Osteocyte (in vitro differentiated cells): ENCODE measurements around the gene CTAG1A. TPM values are rescaled to one million over a fixed set of nuclear protein-coding genes. Genes with fewer than 3 reads are reported as not detected.

Source experiments
- total RNA-seq: library from RNA; stranded (reverse); gene quantifications from 2 replicates; pipeline ENCODE4 v1.2.1, GENCODE V29; 2021

CTAG1A gene
- total RNA-seq, 1 donor from 2014 or later: not detected

Other genes starting within 250 kb of the CTAG1A start
- gene FLNA, start 210.5 kb upstream of the CTAG1A start, total RNA-seq: 2,024 and 2,203 TPM in 2 replicates
- gene EMD, start 205.8 kb upstream of the CTAG1A start, total RNA-seq: 68.9 and 73.1 TPM in 2 replicates
- 2,857 and 2,892 TPM in 2 replicates for gene RPL10, start 186.8 kb upstream of the CTAG1A start, total RNA-seq
- gene DNASE1L1, start 175.9 kb upstream of the CTAG1A start, total RNA-seq: 27.9 and 28.1 TPM in 2 replicates
- 46.2 and 47.3 TPM in 2 replicates for gene TAFAZZIN, start 173.6 kb upstream of the CTAG1A start, total RNA-seq
- 144 and 153 TPM in 2 replicates for gene ATP6AP1, start 156.5 kb upstream of the CTAG1A start, total RNA-seq
- 135 and 152 TPM in 2 replicates for gene GDI1, start 148.0 kb upstream of the CTAG1A start, total RNA-seq
- 92.2 and 92.8 TPM in 2 replicates for gene FAM50A, start 141.0 kb upstream of the CTAG1A start, total RNA-seq
- 107 and 108 TPM in 2 replicates for gene PLXNA3, start 126.9 kb upstream of the CTAG1A start, total RNA-seq
- 15.6 and 19.6 TPM in 2 replicates for gene LAGE3, start 105.9 kb upstream of the CTAG1A start, total RNA-seq
- 17.4 and 18.5 TPM in 2 replicates for gene UBL4A, start 98.5 kb upstream of the CTAG1A start, total RNA-seq
- gene SLC10A3, start 94.5 kb upstream of the CTAG1A start, total RNA-seq: 20.6 and 22.4 TPM in 2 replicates
- 38.2 and 40.4 TPM in 2 replicates for gene FAM3A, start 68.9 kb upstream of the CTAG1A start, total RNA-seq
- gene G6PD, start 38.3 kb upstream of the CTAG1A start, total RNA-seq: 103 and 108 TPM in 2 replicates
- gene IKBKG, start 37.5 kb upstream of the CTAG1A start, total RNA-seq: 23.6 and 25.0 TPM in 2 replicates
- gene CTAG1B, start 34.1 kb downstream of the CTAG1A start, total RNA-seq: not detected in 2 replicates
- not detected in 2 replicates for gene CTAG2, start 68.4 kb downstream of the CTAG1A start, total RNA-seq
- gene GAB3, start 165.9 kb downstream of the CTAG1A start, total RNA-seq: 0.78 and 1.1 TPM in 2 replicates
- 37.5 and 39.9 TPM in 2 replicates for gene DKC1, start 177.7 kb downstream of the CTAG1A start, total RNA-seq
- gene MPP1, start 220.4 kb downstream of the CTAG1A start, total RNA-seq: 10.6 and 11.2 TPM in 2 replicates
- gene SMIM9, start 249.5 kb downstream of the CTAG1A start, total RNA-seq: not detected in 2 replicates